T-helper 2 cell treated with Interferon-gamma antibody and Interleukin-4, amounts not matched to agents 5 μg/mL and 100 μg/mL, for 36 hours (primary cell): ENCODE results near the gene SMAD9.

Source experiments
- DNase-seq: peaks from one replicate; pipeline ENCODE4 v3.0.0; 2021; ENCODE audit warnings: low spot score
- H3K27ac Mint-ChIP-seq: one replicate; pipeline ENCODE4 v1.8.0; 2021; ENCODE audit warnings: mild to moderate bottlenecking, mixed read lengths
- H3K27me3 Mint-ChIP-seq: one replicate; pipeline ENCODE4 v1.8.0; 2021; ENCODE audit warnings: low read depth, mixed read lengths
- H3K36me3 Mint-ChIP-seq: one replicate; pipeline ENCODE4 v1.8.0; 2021; ENCODE audit warnings: low read depth, mixed read lengths
- H3K4me1 Mint-ChIP-seq: one replicate; pipeline ENCODE4 v1.8.0; 2021; ENCODE audit warnings: low read depth, mixed read lengths
- H3K4me3 Mint-ChIP-seq: one replicate; pipeline ENCODE4 v1.8.0; 2022; ENCODE audit warnings: mild to moderate bottlenecking, moderate library complexity, mixed read lengths
- H3K9me3 Mint-ChIP-seq: one replicate; pipeline ENCODE4 v1.8.0; 2021; ENCODE audit warnings: mixed read lengths

SMAD9 gene

GRCh38 chr13:36870050-36870692 is 49.9 kb downstream of the SMAD9 start:
- no peaks in the 10 kb centered on the region for H3K9me3 Mint-ChIP-seq
- H3K36me3 Mint-ChIP-seq = no peaks in the 10 kb centered on the region
- H3K4me1 Mint-ChIP-seq = no peaks in the 10 kb centered on the region
- H3K4me3 Mint-ChIP-seq = no peak overlapping the region
- H3K27me3 Mint-ChIP-seq = peaks cover 14% of the 10 kb centered on the region
- no peak overlapping the region for H3K27ac Mint-ChIP-seq
- no peak for DNase-seq

- H3K27me3 Mint-ChIP-seq = peaks cover 23% of the 10 kb centered on the region
- H3K36me3 Mint-ChIP-seq = no peaks in the 10 kb centered on the region
- no peak overlapping the region for H3K4me3 Mint-ChIP-seq
- no peaks in the 10 kb centered on the region for H3K9me3 Mint-ChIP-seq
- peaks cover 10% of the 10 kb centered on the region for H3K4me1 Mint-ChIP-seq
- H3K27ac Mint-ChIP-seq = no peak overlapping the region
- no peak for DNase-seq
Observed at GRCh38 chr13:36866232-36866631, 53.8 kb downstream of the SMAD9 start.

GRCh38 chr13:36865265-36865664 is 54.8 kb downstream of the SMAD9 start:
- H3K4me3 Mint-ChIP-seq = no peak overlapping the region
- H3K9me3 Mint-ChIP-seq = no peaks in the 10 kb centered on the region
- H3K36me3 Mint-ChIP-seq = no peaks in the 10 kb centered on the region
- H3K4me1 Mint-ChIP-seq = peaks cover 10% of the 10 kb centered on the region
- H3K27me3 Mint-ChIP-seq = peaks cover 23% of the 10 kb centered on the region
- DNase-seq = no peak
- H3K27ac Mint-ChIP-seq = no peak overlapping the region

GRCh38 chr13:36862722-36863121 is 57.3 kb downstream of the SMAD9 start:
- no peaks in the 10 kb centered on the region for H3K9me3 Mint-ChIP-seq
- H3K27ac Mint-ChIP-seq = no peak overlapping the region
- no peak for DNase-seq
- no peak overlapping the region for H3K4me3 Mint-ChIP-seq
- H3K27me3 Mint-ChIP-seq = peaks cover 22% of the 10 kb centered on the region
- H3K4me1 Mint-ChIP-seq = peaks cover 10% of the 10 kb centered on the region
- no peaks in the 10 kb centered on the region for H3K36me3 Mint-ChIP-seq

GRCh38 chr13:36862002-36862685 is 57.9 kb downstream of the SMAD9 start:
- H3K4me1 Mint-ChIP-seq = peaks cover 12% of the 10 kb centered on the region
- H3K9me3 Mint-ChIP-seq = no peaks in the 10 kb centered on the region
- DNase-seq = no peak
- H3K27me3 Mint-ChIP-seq = peaks cover 20% of the 10 kb centered on the region
- no peaks in the 10 kb centered on the region for H3K36me3 Mint-ChIP-seq
- H3K27ac Mint-ChIP-seq = no peak overlapping the region
- no peak overlapping the region for H3K4me3 Mint-ChIP-seq

GRCh38 chr13:36859259-36859658 is 60.8 kb downstream of the SMAD9 start:
- Mint-ChIP-seq H3K36me3 (no peaks in the 10 kb centered on the region), H3K4me3 (no peak overlapping the region), H3K9me3 (no peaks in the 10 kb centered on the region), H3K4me1 (peaks cover 12% of the 10 kb centered on the region), H3K27me3 (peaks cover 10% of the 10 kb centered on the region), H3K27ac (no peak overlapping the region)
- no peak for DNase-seq

- Mint-ChIP-seq H3K36me3 (no peaks in the 10 kb centered on the region), H3K4me3 (no peak overlapping the region)
- no peak for DNase-seq
Observed at GRCh38 chr13:36858290-36858689, 61.7 kb downstream of the SMAD9 start.

GRCh38 chr13:36857253-36857652 is 62.8 kb downstream of the SMAD9 start:
- H3K9me3 Mint-ChIP-seq = no peaks in the 10 kb centered on the region
- peak; percentile 19 for DNase-seq

More at GRCh38 chr13:36858290-36858689, 61.7 kb downstream of the SMAD9 start:
- Mint-ChIP-seq H3K4me1 (peaks cover 12% of the 10 kb centered on the region), H3K27ac (no peak overlapping the region), H3K9me3 (no peaks in the 10 kb centered on the region), H3K27me3 (peaks cover 3% of the 10 kb centered on the region)

GRCh38 chr13:36850790-36851438 is 69.1 kb downstream of the SMAD9 start:
- Mint-ChIP-seq H3K27ac (no peak overlapping the region), H3K27me3 (no peaks in the 10 kb centered on the region), H3K9me3 (no peaks in the 10 kb centered on the region), H3K4me3 (no peak overlapping the region), H3K36me3 (no peaks in the 10 kb centered on the region), H3K4me1 (no peaks in the 10 kb centered on the region)
- DNase-seq = no peak

More at GRCh38 chr13:36857253-36857652, 62.8 kb downstream of the SMAD9 start:
- Mint-ChIP-seq H3K4me3 (no peak overlapping the region), H3K36me3 (no peaks in the 10 kb centered on the region), H3K27ac (no peak overlapping the region), H3K27me3 (peaks cover 3% of the 10 kb centered on the region), H3K4me1 (peaks cover 6% of the 10 kb centered on the region)

- Mint-ChIP-seq H3K4me1 (no peaks in the 10 kb centered on the region), H3K36me3 (peaks cover 4% of the 10 kb centered on the region), H3K9me3 (no peaks in the 10 kb centered on the region), H3K27ac (no peak overlapping the region), H3K4me3 (no peak overlapping the region), H3K27me3 (no peaks in the 10 kb centered on the region)
- DNase-seq = no peak
Observed at GRCh38 chr13:36848199-36848982, 71.6 kb downstream of the SMAD9 start.

- Mint-ChIP-seq H3K27me3 (no peaks in the 10 kb centered on the region), H3K4me1 (no peaks in the 10 kb centered on the region), H3K36me3 (peaks cover 4% of the 10 kb centered on the region), H3K4me3 (no peak overlapping the region), H3K27ac (no peak overlapping the region), H3K9me3 (no peaks in the 10 kb centered on the region)
- DNase-seq = no peak
Observed at GRCh38 chr13:36847606-36848005, 72.4 kb downstream of the SMAD9 start.

GRCh38 chr13:36841391-36841790 is 78.6 kb downstream of the SMAD9 start:
- no peaks in the 10 kb centered on the region for H3K4me1 Mint-ChIP-seq
- no peaks in the 10 kb centered on the region for H3K9me3 Mint-ChIP-seq
- no peak overlapping the region for H3K27ac Mint-ChIP-seq
- DNase-seq = no peak
- peaks cover 8% of the 10 kb centered on the region for H3K36me3 Mint-ChIP-seq
- H3K27me3 Mint-ChIP-seq = no peaks in the 10 kb centered on the region
- no peak overlapping the region for H3K4me3 Mint-ChIP-seq

GRCh38 chr13:36840718-36841250 is 79.3 kb downstream of the SMAD9 start:
- DNase-seq = no peak
- H3K4me3 Mint-ChIP-seq = no peak overlapping the region
- no peaks in the 10 kb centered on the region for H3K9me3 Mint-ChIP-seq
- no peaks in the 10 kb centered on the region for H3K27me3 Mint-ChIP-seq
- H3K27ac Mint-ChIP-seq = no peak overlapping the region
- peaks cover 9% of the 10 kb centered on the region for H3K36me3 Mint-ChIP-seq
- no peaks in the 10 kb centered on the region for H3K4me1 Mint-ChIP-seq
